Activated T-helper 1 cell treated with anti-CD3 and anti-CD28 coated beads, Interleukin-12 subunit alpha, Interleukin-12 subunit beta, Interleukin-2, Interleukin-4 antibody, amounts not matched to agents 30 ng/mL and 10 ng/mL and 1 ng/mL, durations not matched to agents 14 hours and 24 hours and 36 hours (primary cell): ENCODE results near the gene IFNGR1. TPM values are rescaled to one million over a fixed set of nuclear protein-coding genes. Genes with fewer than 3 reads are reported as not detected.
A peak's percentile ranks its signal among the peaks of the same experiment; 100 is the strongest.
"Not testable (repeated sequence)": the region's sequence is repeated elsewhere in the genome, so short reads cannot be mapped to it uniquely, and the experiment has no call there.

Experiments used
- DNase-seq: peaks from one replicate; pipeline ENCODE4 v3.0.0; 2021; ENCODE audit warnings: low spot score
- H3K27ac Mint-ChIP-seq: one replicate; pipeline ENCODE4 v1.8.0; 2021; ENCODE audit warnings: mild to moderate bottlenecking, mixed read lengths
- H3K27me3 Mint-ChIP-seq: one replicate; pipeline ENCODE4 v1.8.0; 2022; ENCODE audit warnings: mild to moderate bottlenecking, moderate library complexity, mixed read lengths; ENCODE audit not compliant: insufficient read depth
- H3K36me3 Mint-ChIP-seq: one replicate; pipeline ENCODE4 v1.8.0; 2021; ENCODE audit warnings: low read depth, mixed read lengths
- H3K4me1 Mint-ChIP-seq: one replicate; pipeline ENCODE4 v1.8.0; 2021; ENCODE audit warnings: low read depth, mixed read lengths
- H3K4me3 Mint-ChIP-seq: one replicate; pipeline ENCODE4 v1.8.0; 2021; ENCODE audit warnings: mild to moderate bottlenecking, moderate library complexity, mixed read lengths
- H3K9me3 Mint-ChIP-seq: one replicate; pipeline ENCODE4 v1.8.0; 2021; ENCODE audit warnings: mixed read lengths
- intact Hi-C: fragments of 100-400 bp; cut with micrococcal nuclease; formaldehyde crosslinking; loops from one replicate; pipeline ENCODE4 v1.15.1; 2024
- total RNA-seq: library from RNA; stranded (reverse); gene quantifications from 2 replicates; pipeline ENCODE4 v1.2.3, GENCODE V29; 2022

IFNGR1 gene
- total RNA-seq, 1 donor from 2014 or later: 12.5 TPM

- Mint-ChIP-seq H3K9me3 (peaks cover 3% of the 10 kb centered on the region), H3K4me3 (peak overlapping the region; percentile 31), H3K4me1 (peaks cover 52% of the 10 kb centered on the region), H3K36me3 (peaks cover 23% of the 10 kb centered on the region), H3K27me3 (peaks cover 4% of the 10 kb centered on the region), H3K27ac (no peak overlapping the region)
- no peak for DNase-seq
- intact Hi-C loops: loop anchor here (5.0 to 10.0 kb wide), 8 partner anchors 45 to 1558 kb away; partner anchors contain the start of genes CCDC28A and PEX7
Measured at GRCh38 chr6:137216875-137217553, 2.2 kb downstream of the IFNGR1 start.

GRCh38 chr6:137216106-137216505, 3.1 kb downstream of the IFNGR1 start:
- intact Hi-C loops: loop anchor here (5.0 to 10.0 kb wide), 8 partner anchors 46 to 1559 kb away; partner anchors contain the start of genes CCDC28A and PEX7
- Mint-ChIP-seq H3K4me1 (peaks cover 52% of the 10 kb centered on the region), H3K4me3 (peak overlapping the region; percentile 31), H3K36me3 (peaks cover 27% of the 10 kb centered on the region), H3K9me3 (peaks cover 3% of the 10 kb centered on the region), H3K27me3 (peaks cover 2% of the 10 kb centered on the region), H3K27ac (no peak overlapping the region)
- no peak for DNase-seq

DNA sequence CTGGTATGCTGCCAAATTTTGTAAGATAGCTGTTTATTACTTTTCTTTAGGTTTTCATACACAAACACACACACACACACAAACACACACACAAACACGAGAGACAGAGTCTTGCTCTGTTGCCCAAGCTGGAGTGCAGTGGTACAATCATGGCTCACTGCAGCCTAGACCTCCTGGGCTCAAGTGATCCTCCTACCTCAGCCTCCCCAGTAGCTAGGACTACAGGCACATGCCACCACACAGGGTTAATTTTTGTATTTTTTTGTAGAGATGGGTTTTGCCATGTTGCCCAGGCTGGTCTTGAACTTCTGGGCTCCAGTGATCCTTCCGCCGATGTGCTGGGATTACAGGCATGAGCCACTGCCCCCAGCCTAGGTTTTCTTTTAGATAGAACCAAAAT, 3.6 kb downstream of the IFNGR1 start:
- H3K4me3 Mint-ChIP-seq, H3K27me3 Mint-ChIP-seq, H3K27ac Mint-ChIP-seq, DNase-seq, H3K9me3 Mint-ChIP-seq: not testable (repeated sequence)
- intact Hi-C loops: loop anchor here (5.0 to 10.0 kb wide), 8 partner anchors 47 to 1559 kb away; partner anchors contain the start of genes CCDC28A and PEX7
- peaks cover 27% of the 10 kb centered on the region for H3K36me3 Mint-ChIP-seq
- H3K4me1 Mint-ChIP-seq: peaks cover 50% of the 10 kb centered on the region

DNA sequence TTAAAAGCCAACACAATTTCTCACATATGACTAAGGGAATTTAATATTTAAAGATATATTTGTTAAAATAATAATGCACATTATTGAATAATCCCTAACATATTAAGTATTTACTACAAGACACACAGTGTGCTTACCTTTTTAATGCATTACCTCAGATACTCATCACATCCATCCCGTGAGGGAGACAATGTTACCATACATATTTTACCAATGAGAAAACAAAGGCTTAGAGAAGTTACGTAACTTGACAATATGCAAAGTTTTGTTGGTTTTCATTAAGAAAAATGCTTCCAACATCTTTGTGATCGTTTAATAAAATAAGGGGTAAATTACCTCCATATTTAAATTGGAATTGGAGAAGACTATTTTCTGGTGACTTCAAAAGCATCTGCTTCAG, 4.3 kb downstream of the IFNGR1 start:
- H3K9me3 Mint-ChIP-seq: peaks cover 11% of the 10 kb centered on the region
- H3K27ac Mint-ChIP-seq: no peak overlapping the region
- peaks cover 43% of the 10 kb centered on the region for H3K4me1 Mint-ChIP-seq
- H3K4me3 Mint-ChIP-seq: no peak overlapping the region
- peaks cover 29% of the 10 kb centered on the region for H3K36me3 Mint-ChIP-seq
- DNase-seq: no peak
- intact Hi-C loops: loop anchor here (5.0 to 10.0 kb wide), 8 partner anchors 47 to 1560 kb away; partner anchors contain the start of genes CCDC28A and PEX7
- peaks cover 2% of the 10 kb centered on the region for H3K27me3 Mint-ChIP-seq

- Mint-ChIP-seq H3K4me3 (no peak overlapping the region), H3K27ac (no peak overlapping the region), H3K27me3 (peaks cover 2% of the 10 kb centered on the region), H3K4me1 (peaks cover 38% of the 10 kb centered on the region), H3K36me3 (peaks cover 39% of the 10 kb centered on the region), H3K9me3 (peaks cover 18% of the 10 kb centered on the region)
- no peak for DNase-seq
- intact Hi-C loops: loop anchor here (10.0 kb wide), 2 partner anchors 581 to 1561 kb away; partner anchors contain the start of gene CCDC28A
Measured at GRCh38 chr6:137213813-137214212, 5.4 kb downstream of the IFNGR1 start.

GRCh38 chr6:137213331-137213740, 5.8 kb downstream of the IFNGR1 start:
- intact Hi-C loops: loop anchor here (10.0 kb wide), 2 partner anchors 581 to 1561 kb away; partner anchors contain the start of gene CCDC28A
- H3K36me3 Mint-ChIP-seq: peaks cover 36% of the 10 kb centered on the region
- H3K9me3 Mint-ChIP-seq: peaks cover 18% of the 10 kb centered on the region
- peaks cover 33% of the 10 kb centered on the region for H3K4me1 Mint-ChIP-seq
- no peaks in the 10 kb centered on the region for H3K27me3 Mint-ChIP-seq
- DNase-seq: no peak
- no peak overlapping the region for H3K4me3 Mint-ChIP-seq
- no peak overlapping the region for H3K27ac Mint-ChIP-seq

GRCh38 chr6:137211910-137212309, 7.3 kb downstream of the IFNGR1 start:
- no peak for DNase-seq

DNA sequence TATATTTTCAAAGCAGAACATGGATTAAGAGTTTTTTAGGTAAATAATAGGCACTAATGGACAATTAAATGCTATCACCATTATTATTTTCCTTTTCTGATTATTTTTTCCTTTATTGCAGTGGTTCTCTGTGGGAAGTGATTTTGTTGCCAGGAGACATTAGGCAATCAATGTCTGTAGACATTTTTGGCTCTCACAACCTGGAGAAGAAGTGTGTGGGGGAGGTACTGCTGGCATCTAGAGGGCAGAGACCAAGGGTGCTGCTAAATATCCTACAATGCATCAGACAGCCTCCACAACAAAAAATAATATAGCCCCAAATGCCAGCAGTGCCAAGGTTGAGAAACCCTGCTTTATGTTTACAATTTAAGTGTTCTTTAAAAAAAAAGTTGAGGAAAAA, 8.3 kb downstream of the IFNGR1 start:
- DNase-seq: no peak
- no peak overlapping the region for H3K4me3 Mint-ChIP-seq
- H3K27ac Mint-ChIP-seq: no peak overlapping the region
- H3K4me1 Mint-ChIP-seq: peaks cover 11% of the 10 kb centered on the region
- intact Hi-C loops: loop anchor here (10.0 kb wide), 2 partner anchors 584 to 1564 kb away; partner anchors contain the start of gene CCDC28A
- peaks cover 48% of the 10 kb centered on the region for H3K36me3 Mint-ChIP-seq
- no peaks in the 10 kb centered on the region for H3K27me3 Mint-ChIP-seq
- peaks cover 23% of the 10 kb centered on the region for H3K9me3 Mint-ChIP-seq

More at GRCh38 chr6:137211910-137212309, 7.3 kb downstream of the IFNGR1 start:
- Mint-ChIP-seq H3K4me3 (no peak overlapping the region), H3K27ac (no peak overlapping the region), H3K9me3 (peaks cover 23% of the 10 kb centered on the region), H3K36me3 (peaks cover 40% of the 10 kb centered on the region), H3K27me3 (no peaks in the 10 kb centered on the region), H3K4me1 (peaks cover 19% of the 10 kb centered on the region)
- intact Hi-C loops: loop anchor here (10.0 kb wide), 2 partner anchors 583 to 1563 kb away; partner anchors contain the start of gene CCDC28A

DNA sequence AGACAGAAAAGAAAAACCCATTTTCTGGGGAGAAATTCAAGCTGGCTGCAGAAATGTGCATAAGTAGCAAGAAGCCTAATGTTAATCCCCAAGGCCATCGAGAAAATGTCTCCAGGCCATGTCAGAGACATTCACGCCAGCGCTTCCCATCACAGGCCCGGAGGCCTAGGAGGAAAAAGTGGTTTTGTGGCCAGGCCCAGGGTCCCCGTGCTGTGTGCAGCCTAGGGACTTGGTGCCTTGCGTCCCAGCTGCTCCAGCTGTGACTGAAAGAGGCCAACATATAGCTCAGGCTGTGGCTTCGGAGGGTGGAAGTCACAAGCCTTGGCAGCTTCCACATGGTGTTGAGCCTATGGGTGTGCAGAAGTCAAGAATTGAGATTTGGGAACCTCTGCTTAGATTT, 10.9 kb downstream of the IFNGR1 start:
- DNase-seq: no peak
- Mint-ChIP-seq H3K4me3 (no peak overlapping the region), H3K27ac (no peak overlapping the region), H3K9me3 (peaks cover 23% of the 10 kb centered on the region), H3K27me3 (no peaks in the 10 kb centered on the region), H3K4me1 (peaks cover 3% of the 10 kb centered on the region), H3K36me3 (peaks cover 57% of the 10 kb centered on the region)
- intact Hi-C loops: no loop called here

GRCh38 chr6:137207457-137207856, 11.7 kb downstream of the IFNGR1 start:
- H3K27ac Mint-ChIP-seq, H3K4me3 Mint-ChIP-seq, intact Hi-C loops, H3K4me1 Mint-ChIP-seq, DNase-seq, H3K27me3 Mint-ChIP-seq: not testable (repeated sequence)
- Mint-ChIP-seq H3K36me3 (peaks cover 58% of the 10 kb centered on the region), H3K9me3 (peaks cover 23% of the 10 kb centered on the region)

GRCh38 chr6:137206577-137206976, 12.6 kb downstream of the IFNGR1 start:
- peaks cover 58% of the 10 kb centered on the region for H3K36me3 Mint-ChIP-seq
- H3K27me3 Mint-ChIP-seq: no peaks in the 10 kb centered on the region
- no peak overlapping the region for H3K27ac Mint-ChIP-seq
- DNase-seq: no peak
- H3K9me3 Mint-ChIP-seq: peaks cover 23% of the 10 kb centered on the region
- intact Hi-C loops: no loop called here
- no peak overlapping the region for H3K4me3 Mint-ChIP-seq
- H3K4me1 Mint-ChIP-seq: no peaks in the 10 kb centered on the region

DNA sequence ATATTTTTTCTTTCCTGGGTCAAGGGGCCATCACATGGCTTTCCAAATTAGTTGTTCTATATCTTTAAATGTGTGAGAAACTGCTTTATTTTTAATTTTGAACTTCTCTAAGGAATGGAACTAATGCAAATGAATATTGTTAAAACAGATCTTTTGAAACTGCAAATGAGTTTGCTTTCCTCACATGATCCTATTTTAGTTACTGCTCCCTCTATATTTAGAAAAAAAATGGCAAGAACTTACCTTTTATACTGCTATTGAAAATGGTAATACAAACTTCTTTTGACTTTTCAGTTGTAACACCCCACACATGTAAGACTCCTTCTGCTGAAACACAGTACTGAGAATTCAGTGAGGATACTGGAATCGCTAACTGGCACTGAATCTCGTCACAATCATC, 15.9 kb downstream of the IFNGR1 start:
- H3K36me3 Mint-ChIP-seq: peaks cover 53% of the 10 kb centered on the region
- no peak for DNase-seq
- H3K9me3 Mint-ChIP-seq: peaks cover 6% of the 10 kb centered on the region
- no peaks in the 10 kb centered on the region for H3K27me3 Mint-ChIP-seq
- intact Hi-C loops: no loop called here
- no peak overlapping the region for H3K4me3 Mint-ChIP-seq
- H3K27ac Mint-ChIP-seq: no peak overlapping the region
- H3K4me1 Mint-ChIP-seq: no peaks in the 10 kb centered on the region

- intact Hi-C loops: no loop called here
- Mint-ChIP-seq H3K9me3 (no peaks in the 10 kb centered on the region), H3K4me3 (no peak overlapping the region), H3K27me3 (no peaks in the 10 kb centered on the region), H3K36me3 (peaks cover 52% of the 10 kb centered on the region), H3K4me1 (peaks cover 4% of the 10 kb centered on the region), H3K27ac (no peak overlapping the region)
- no peak for DNase-seq
Measured at GRCh38 chr6:137202078-137202477, 17.1 kb downstream of the IFNGR1 start.
